Nasal cavity respiratory epithelium epithelial cell of viscerocranial mucosa (primary cell): ENCODE data around the gene PCDHB2. TPM values are rescaled to one million over a fixed set of nuclear protein-coding genes. Genes with fewer than 3 reads are reported as not detected.

Source experiments
- total RNA-seq: library from RNA; depleted of rRNA; stranded (reverse); fragments of >200 nt; gene quantifications from 2 replicates; pipeline ENCODE4 v1.2.3, GENCODE V29; 2014

The PCDHB2 gene
- total RNA-seq = 0.34 and 4.1 TPM in 2 replicates

DNA sequence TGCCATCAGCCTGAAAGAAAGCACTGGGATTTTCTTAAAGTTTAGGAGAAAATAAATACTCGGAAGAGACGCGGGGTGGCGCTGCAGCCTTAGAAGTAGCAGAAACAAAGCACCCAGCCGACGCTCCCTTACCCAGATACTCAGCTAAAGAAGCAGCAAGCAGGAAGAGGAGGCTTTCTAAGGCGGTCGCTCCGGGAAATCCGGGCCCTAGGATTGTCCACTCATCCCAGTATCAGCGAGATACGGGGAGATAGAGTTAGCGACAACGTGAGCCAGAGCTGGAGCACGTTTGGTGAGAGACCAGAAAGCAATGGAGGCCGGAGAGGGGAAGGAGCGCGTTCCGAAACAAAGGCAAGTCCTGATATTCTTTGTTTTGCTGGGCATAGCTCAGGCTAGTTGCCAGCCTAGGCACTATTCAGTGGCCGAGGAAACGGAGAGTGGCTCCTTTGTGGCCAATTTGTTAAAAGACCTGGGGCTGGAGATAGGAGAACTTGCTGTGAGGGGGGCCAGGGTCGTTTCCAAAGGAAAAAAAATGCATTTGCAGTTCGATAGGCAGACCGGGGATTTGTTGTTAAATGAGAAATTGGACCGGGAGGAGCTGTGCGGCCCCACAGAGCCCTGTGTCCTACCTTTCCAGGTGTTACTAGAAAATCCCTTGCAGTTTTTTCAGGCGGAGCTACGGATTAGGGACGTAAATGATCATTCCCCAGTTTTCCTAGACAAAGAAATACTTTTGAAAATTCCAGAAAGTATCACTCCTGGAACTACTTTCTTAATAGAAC lies at the start of gene PCDHB2:
Gene PCDHB2, plus strand, starts transcription at position 135 of the 782 bp plus-strand sequence. Its CDS starts 176 bp downstream, at position 311.

DNA sequence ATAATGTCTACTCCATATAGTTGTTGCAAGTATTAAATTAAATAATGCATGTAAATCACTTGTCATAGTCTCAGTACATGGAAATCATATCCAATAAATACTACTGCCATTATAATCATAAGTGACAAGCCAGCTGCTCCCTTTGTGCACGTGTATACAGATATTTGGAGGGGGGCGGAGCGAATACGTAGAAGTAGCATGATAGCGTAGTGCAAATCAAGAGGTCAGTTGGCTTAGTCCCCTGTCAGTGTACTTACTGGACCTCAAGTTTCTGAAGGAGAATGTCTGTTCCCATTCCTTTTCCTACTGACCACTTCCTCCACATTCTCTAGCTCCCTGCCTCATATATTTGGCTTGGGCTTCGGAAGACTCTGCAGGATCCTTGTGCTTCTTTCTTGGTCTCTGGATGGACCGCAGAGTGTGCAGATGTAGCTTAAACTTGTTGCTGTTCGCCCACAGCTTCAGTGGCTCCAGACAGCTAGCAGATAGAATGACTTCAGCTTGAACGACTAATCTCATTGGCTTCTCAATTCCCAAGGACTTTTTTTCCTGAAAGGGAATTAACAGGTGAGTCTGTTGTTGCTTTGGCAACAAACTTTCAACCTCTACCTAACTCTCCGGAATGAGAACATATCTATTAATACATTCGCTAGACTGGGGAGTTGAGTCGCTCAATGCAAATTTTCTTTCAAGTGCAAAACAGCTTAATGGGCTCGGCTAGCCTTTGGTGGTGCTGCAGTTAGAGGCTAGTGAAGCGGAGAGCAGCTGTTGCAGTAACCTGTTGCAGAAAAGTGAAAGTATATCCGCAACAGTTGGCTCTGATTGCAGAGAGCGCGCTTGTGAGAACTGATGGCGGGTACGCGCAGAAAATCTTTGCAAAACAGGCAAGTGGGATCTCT lies 43.5 kb upstream of the PCDHB2 start, which contains the start of gene PCDHB1:
Gene PCDHB1, plus strand, starts transcription at position 753 of the 899 bp plus-strand sequence. Its CDS starts 97 bp downstream, at position 850.

DNA sequence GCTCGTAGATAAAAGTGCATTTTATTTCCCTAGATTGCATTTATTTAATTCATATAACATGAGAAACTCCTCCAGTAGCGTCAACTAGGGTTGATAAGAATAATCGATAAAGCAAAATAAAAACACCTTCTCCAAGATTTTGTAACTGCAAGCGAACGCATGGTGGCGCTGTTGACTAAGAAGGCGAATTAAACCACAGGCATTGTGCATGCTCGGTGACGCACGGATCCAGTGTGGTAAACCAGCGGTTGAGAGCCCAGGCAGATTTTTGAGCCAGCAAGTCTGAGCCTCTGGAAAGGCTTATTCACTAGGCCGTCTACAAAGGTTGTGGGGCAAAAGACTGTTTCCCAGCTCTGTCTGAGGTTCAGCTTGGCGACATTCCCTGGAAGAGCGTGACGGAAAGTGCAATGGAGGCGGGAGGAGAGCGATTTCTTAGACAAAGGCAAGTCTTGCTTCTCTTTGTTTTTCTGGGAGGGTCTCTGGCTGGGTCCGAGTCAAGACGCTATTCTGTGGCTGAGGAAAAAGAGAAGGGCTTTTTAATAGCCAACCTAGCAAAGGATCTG lies 5.9 kb downstream of the PCDHB2 start, which contains the start of gene PCDHB3:
Gene PCDHB3, plus strand, starts transcription at position 231 of the 563 bp plus-strand sequence. Its CDS starts 177 bp downstream, at position 408.

DNA sequence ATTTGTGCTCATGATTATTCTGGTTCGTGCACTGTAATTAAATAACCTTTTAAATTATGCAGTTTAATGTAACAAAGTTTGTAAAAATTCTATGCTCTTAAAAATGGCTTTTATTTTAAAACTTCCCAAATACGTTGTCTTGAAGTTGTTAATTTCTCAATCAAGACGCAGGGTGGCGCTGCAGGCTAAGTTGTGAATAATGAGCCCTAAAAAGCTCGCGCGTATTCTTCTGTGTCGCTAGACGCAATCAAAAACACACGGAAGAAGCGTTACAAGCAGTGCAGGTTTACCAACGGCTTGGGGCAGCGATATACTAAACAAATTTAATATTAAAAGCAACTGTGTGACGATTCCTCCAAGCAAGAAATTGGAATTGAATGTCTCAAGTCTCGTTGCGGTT lies 27.1 kb downstream of the PCDHB2 start, which contains the start of gene PCDHB4:
Gene PCDHB4, plus strand, starts transcription at position 256 of the 400 bp plus-strand sequence. CDS start 181 bp downstream, outside the sequence.

DNA sequence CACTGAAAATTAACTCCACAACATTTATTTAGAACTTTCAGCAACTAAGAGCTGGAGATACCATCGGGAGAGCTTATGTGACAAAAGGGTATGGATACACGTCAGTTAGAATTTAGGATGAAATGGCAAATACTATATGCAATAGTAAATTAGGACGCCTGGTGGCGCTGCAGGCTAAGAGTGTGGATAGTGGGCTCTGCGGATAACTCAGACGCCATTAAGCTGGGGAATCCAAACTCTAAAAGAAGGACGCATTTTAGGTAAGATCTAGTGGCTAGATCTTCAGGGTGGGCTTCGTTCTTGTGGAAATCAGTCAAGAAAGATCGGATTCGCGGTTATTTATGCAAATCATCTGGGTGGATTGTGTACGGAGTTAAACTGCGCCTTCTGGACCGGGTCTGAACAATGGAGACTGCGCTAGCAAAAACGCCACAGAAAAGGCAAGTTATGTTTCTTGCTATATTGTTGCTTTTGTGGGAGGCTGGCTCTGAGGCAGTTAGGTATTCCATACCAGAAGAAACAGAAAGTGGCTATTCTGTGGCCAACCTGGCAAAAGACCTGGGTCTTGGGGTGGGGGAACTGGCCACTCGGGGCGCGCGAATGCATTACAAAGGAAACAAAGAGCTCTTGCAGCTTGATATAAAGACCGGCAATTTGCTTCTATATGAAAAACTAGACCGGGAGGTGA lies 40.8 kb downstream of the PCDHB2 start, which contains the start of gene PCDHB5:
Gene PCDHB5, plus strand, starts transcription at position 177 of the 688 bp plus-strand sequence. Its CDS starts 229 bp downstream, at position 406.

Other genes starting within 250 kb of the PCDHB2 start
- under 0.01 and 0.43 TPM in 2 replicates for gene PCDHA9, start 246.2 kb upstream of the PCDHB2 start, total RNA-seq
- gene PCDHA10, start 238.7 kb upstream of the PCDHB2 start, total RNA-seq = under 0.01 and 1.6 TPM in 2 replicates
- 2.5 and 2.7 TPM in 2 replicates for gene PCDHA11, start 225.7 kb upstream of the PCDHB2 start, total RNA-seq
- under 0.01 and 3.8 TPM in 2 replicates for gene PCDHA12, start 219.3 kb upstream of the PCDHB2 start, total RNA-seq
- gene PCDHA13, start 212.5 kb upstream of the PCDHB2 start, total RNA-seq = under 0.01 and 2.6 TPM in 2 replicates
- 1.4 and 6.9 TPM in 2 replicates for gene PCDHAC1, start 168.3 kb upstream of the PCDHB2 start, total RNA-seq
- gene PCDHAC2, start 128.1 kb upstream of the PCDHB2 start, total RNA-seq = 16.7 and 25.5 TPM in 2 replicates
- not detected in 2 replicates for gene PCDHB1, start 43.2 kb upstream of the PCDHB2 start, total RNA-seq
- under 0.01 and 0.57 TPM in 2 replicates for gene PCDHB3, start 5.9 kb downstream of the PCDHB2 start, total RNA-seq
- gene PCDHB4, start 27.2 kb downstream of the PCDHB2 start, total RNA-seq = under 0.01 and 0.21 TPM in 2 replicates
- 0.34 and 1.00 TPM in 2 replicates for gene PCDHB5, start 40.6 kb downstream of the PCDHB2 start, total RNA-seq
- 0.21 TPM in 1 of 2 replicates, not detected in the other for gene PCDHB6, start 55.4 kb downstream of the PCDHB2 start, total RNA-seq
- 0.07 TPM in 1 of 2 replicates, not detected in the other for gene PCDHB7, start 78.0 kb downstream of the PCDHB2 start, total RNA-seq
- gene PCDHB8, start 83.2 kb downstream of the PCDHB2 start, total RNA-seq = 0.57 TPM in 1 of 2 replicates, not detected in the other
- gene PCDHB16, start 87.8 kb downstream of the PCDHB2 start, total RNA-seq = 0.07 TPM in 1 of 2 replicates, not detected in the other
- gene PCDHB9, start 92.5 kb downstream of the PCDHB2 start, total RNA-seq = under 0.01 and 0.14 TPM in 2 replicates
- under 0.01 and 0.57 TPM in 2 replicates for gene PCDHB10, start 97.7 kb downstream of the PCDHB2 start, total RNA-seq
- gene PCDHB11, start 105.0 kb downstream of the PCDHB2 start, total RNA-seq = 0.34 and 0.85 TPM in 2 replicates
- gene PCDHB12, start 114.1 kb downstream of the PCDHB2 start, total RNA-seq = under 0.01 and 0.28 TPM in 2 replicates
- gene PCDHB13, start 119.3 kb downstream of the PCDHB2 start, total RNA-seq = under 0.01 and 0.64 TPM in 2 replicates
- gene PCDHB14, start 128.7 kb downstream of the PCDHB2 start, total RNA-seq = 0.34 and 1.7 TPM in 2 replicates
- 0.34 and 0.50 TPM in 2 replicates for gene PCDHB15, start 150.8 kb downstream of the PCDHB2 start, total RNA-seq
- gene SLC25A2, start 209.4 kb downstream of the PCDHB2 start, total RNA-seq = 0.14 TPM in 1 of 2 replicates, not detected in the other
- 84.6 and 94.3 TPM in 2 replicates for gene TAF7, start 226.2 kb downstream of the PCDHB2 start, total RNA-seq
- under 0.01 and 0.43 TPM in 2 replicates for gene PCDHGA1, start 235.9 kb downstream of the PCDHB2 start, total RNA-seq
- gene PCDHGA2, start 244.1 kb downstream of the PCDHB2 start, total RNA-seq = 0.34 and 1.00 TPM in 2 replicates
- gene PCDHGA3, start 249.2 kb downstream of the PCDHB2 start, total RNA-seq = under 0.01 and 0.36 TPM in 2 replicates